Stimulated activated CD4-positive, alpha-beta T cell treated with anti-CD3 and anti-CD28 coated beads, Interleukin-2, amount 100 ng/mL, for 4 hours (primary cell): ENCODE measurements around the gene SMIM29.
"Not testable (repeated sequence)": the region's sequence is repeated elsewhere in the genome, so short reads cannot be mapped to it uniquely, and the experiment has no call there.

Experiments
- DNase-seq: peaks from one replicate; pipeline ENCODE4 v3.0.0-alpha.2; 2020; ENCODE audit warnings: low read depth

Gene SMIM29

DNA sequence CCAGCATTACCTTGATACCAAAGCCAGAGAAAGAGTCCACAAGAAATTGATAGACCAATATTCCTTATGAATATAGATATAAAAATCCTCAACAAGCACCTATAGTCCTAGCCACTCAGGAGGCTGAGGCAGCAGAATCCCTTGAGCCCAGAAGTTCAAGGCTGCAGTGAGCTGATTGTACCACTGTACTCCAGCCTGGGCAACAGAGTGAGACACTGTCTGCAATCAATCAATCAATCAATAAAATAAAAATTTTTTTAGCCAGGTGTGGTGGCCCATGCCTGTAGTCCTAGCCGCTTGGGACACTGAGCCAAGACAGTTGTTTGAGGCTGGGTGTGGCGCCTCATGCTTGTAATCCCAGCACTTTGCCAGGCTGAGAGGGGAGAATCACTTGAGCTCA is 18.9 kb upstream of the SMIM29 start:
- no peak for DNase-seq

GRCh38 chr6:34263484-34263883 is 14.7 kb upstream of the SMIM29 start:
- DNase-seq = not testable (repeated sequence)

- DNase-seq = no peak
These were observed 11.9 kb upstream of the SMIM29 start for GRCh38 chr6:34260576-34261267.

GRCh38 chr6:34259529-34260069 is 10.8 kb upstream of the SMIM29 start:
- no peak for DNase-seq

GRCh38 chr6:34252395-34252794 is 3.6 kb upstream of the SMIM29 start:
- DNase-seq = not testable (repeated sequence)

GRCh38 chr6:34249469-34250261 is 859 bp upstream of the SMIM29 start:
- no peak for DNase-seq

GRCh38 chr6:34248198-34248726 is 544 bp downstream of the SMIM29 start:
- DNase-seq = no peak

GRCh38 chr6:34247481-34248197 is 1.2 kb downstream of the SMIM29 start:
- no peak for DNase-seq

DNA sequence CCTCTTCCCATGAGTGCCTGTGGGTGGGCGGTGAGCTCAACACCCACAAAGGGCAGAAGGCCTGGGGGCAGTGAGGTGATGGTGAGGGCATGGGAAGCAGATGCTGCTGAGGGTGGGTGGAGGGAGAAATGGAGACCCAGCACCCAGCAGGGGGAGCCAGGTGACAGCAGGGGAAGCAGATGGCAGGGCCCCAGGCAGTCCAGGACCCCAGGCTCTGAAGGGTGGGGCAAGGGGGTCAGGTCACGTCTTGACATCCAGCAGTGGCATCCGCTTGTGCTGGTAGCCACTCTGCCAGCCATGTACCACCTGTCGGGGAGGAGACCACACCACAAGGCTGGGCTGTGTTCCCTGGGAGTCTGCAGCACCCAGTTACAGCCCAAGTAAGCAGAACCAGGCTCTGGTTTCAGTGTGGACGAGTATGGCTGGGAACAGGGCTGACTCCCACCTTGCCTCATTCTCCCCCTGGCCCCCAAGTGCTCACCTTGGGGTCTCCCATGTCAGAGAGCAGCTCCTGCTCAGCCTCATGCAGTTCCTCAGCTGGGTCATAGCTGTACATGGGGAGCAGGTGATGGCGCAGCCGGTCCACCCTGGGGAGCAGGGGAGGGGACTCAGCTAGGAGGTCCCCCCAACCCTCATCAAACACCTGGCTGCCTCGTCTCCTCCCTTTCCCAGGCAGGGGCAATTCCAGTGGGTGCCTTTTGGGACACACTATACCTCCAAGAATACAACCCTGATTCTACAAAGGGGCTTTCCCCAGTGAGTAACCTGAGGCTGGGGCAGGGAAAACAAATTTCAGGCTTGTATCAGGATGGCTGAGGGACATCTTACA is 2.0 kb downstream of the SMIM29 start:
- DNase-seq = no peak

DNA sequence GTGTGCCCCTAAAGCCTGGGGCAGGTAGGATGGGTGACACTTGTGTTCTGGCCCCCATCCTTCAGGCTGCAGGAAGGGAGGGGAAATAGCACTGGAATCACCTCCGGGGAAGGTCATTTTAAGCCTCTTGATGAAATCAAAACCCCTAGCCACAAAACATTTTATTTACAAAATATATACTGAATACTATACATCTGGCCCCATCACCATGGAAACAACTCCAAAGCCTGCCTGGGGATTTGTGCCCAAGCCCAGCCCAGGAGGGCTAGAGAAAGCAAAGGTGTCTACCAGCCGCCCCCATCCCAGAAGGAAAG is 2.6 kb downstream of the SMIM29 start:
- no peak for DNase-seq

DNA sequence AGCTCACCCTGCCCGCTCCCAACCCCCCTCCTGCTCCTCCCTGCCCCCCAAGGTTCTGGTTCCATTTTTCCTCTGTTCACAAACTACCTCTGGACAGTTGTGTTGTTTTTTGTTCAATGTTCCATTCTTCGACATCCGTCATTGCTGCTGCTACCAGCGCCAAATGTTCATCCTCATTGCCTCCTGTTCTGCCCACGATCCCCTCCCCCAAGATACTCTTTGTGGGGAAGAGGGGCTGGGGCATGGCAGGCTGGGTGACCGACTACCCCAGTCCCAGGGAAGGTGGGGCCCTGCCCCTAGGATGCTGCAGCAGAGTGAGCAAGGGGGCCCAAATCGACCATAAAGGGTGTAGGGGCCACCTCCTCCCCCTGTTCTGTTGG is 3.1 kb downstream of the SMIM29 start:
- not testable (repeated sequence) for DNase-seq

GRCh38 chr6:34245032-34245760 is 3.6 kb downstream of the SMIM29 start:
- not testable (repeated sequence) for DNase-seq

DNA sequence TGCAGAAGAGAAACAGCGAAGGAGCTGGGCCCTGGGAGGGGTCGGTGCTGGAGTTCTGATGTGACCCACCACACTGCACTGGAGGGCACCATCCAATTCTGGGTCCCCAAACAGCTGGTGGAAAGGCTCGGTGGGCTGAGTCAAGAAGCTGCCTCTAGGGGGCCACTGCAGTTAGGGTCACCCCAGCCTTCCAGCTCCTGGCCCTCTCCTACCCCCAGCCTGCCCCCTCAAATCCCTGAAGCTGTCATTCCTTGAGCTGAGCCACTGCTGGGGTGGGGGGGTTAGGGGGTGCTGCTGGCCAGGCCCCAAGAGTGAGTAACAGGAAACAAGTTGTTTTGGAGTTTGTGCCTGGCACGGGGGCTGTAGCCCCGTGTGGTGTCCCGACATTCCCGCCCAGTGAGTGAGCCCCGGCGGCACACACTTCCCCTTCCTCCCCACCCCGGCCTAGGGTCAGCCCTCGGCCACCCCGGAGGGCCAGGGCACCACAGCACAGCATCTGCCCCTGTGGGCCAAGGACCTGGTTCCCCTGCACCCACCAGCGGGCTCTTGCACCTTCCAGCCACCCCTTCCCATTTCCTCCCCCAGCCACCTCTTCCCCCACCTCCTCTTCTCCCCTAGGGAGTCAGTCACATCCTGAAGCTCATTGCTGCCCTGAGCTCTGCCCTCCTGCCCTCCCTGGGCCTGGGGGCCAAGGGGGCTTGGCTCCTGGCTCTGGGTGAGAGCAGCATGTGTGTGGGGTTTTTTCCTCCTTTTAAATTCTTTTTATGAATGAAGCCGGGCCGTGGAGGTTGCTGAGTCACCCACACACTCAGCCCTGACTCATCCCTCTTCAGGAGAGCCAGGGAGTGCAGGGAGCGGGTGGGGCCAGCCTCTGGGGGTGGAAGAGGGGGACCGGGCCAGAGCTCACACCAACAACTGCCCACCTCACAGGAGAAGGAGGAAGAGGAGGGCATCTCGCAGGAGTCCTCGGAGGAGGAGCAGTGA is 4.6 kb downstream of the SMIM29 start:
- peak; percentile 70 for DNase-seq

- DNase-seq = no peak
These were observed 5.6 kb downstream of the SMIM29 start for GRCh38 chr6:34243131-34243771.

DNA sequence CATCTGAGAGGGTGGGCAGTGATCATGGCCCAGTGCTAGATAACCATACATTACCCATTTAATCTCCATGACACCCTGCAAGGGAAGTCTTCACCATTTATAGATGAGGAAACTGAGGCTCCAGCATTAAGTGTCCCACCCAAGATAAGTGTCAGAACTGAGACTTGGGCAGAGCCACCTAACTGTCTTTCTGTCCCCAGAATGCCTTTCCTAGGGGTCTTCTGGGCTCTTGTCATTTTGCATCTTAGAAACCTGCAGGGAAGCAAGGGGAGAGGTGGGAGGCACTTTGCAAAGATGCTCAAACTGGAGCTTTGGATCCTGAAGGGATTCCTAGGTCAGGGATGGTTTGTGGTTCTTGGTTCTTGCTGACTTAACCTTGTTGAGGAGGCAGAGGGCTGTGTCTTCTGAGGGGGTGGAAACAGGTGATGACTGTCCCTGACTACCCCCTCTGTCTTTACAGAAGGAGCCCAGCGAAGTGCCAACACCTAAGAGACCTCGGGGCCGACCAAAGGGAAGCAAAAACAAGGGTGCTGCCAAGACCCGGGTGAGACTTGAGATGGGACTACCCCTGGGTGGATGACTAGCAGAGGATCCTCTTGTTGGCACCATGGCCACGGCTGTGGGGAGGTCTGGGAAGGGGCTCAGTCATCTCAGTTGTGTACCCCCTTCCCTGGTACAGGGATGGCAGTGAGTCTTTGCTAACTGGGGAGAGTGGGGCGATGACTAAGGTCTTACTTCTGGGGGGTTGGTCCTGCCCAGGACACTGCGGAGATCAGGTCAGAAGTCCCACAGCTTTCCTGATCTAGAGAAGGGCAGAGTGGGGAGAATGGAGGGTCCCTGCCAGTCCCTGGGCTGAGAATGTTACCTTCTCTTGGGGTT is 6.3 kb downstream of the SMIM29 start:
- no peak for DNase-seq

DNA sequence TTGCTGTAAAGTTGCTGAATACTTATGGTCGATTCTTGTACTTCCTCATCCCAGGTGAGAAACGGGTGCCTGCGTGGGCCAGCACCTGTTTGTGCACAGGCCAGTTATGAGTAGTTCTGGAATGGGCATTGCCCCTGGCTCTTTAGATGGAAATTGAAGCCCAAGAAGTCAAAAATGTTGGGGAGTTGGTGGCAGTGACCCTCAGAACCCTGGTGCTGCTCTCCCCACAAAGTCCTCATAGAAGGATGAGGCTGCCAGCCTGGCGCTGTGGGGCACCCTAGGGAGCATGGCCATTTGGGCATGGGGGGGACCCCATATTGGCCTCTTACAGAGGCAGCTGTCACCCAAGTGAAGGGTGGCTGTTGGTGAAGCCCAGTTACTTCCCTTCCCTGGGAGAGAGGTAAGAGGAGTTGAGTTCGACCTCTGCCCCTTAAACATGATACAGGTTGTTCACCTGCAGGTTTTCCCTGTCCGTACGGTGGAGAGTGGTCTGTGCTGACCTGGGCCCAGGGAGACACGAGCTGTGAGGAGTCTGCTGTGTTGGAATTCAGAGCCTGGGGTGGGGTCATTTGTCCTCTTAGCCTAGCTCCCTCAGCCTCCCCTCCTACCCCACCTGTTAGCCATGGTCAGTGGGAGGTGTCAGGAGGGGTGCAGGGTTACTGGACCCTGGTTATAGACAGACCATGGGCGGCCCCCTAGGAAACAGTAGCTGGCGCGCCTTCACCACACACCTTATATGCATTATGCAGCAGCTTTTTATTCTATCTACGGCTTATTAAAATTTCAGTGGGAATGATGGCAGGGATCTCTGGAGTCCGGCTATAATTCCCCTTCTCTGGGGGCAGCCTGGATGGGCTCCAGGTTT is 7.2 kb downstream of the SMIM29 start:
- DNase-seq = no peak
